Ectodermal cell (in vitro differentiated cells): ENCODE results near the gene RNGTT.

Experiments
- H3K27ac ChIP-seq: 2 replicates; pipeline ENCODE4 v1.7.0; 2013; ENCODE audit warnings: mild to moderate bottlenecking, low read depth, low read length; ENCODE audit not compliant: insufficient read depth, poor library complexity, severe bottlenecking
- H3K27me3 ChIP-seq: 2 replicates; pipeline ENCODE4 v1.7.0; 2013; ENCODE audit warnings: mild to moderate bottlenecking, low read length; ENCODE audit not compliant: insufficient read depth, control insufficient read depth, poor library complexity, severe bottlenecking
- H3K36me3 ChIP-seq: one replicate; pipeline ENCODE4 v1.7.0; 2013; ENCODE audit warnings: low read length; ENCODE audit not compliant: control insufficient read depth, insufficient read depth
- H3K4me1 ChIP-seq: one replicate; pipeline ENCODE4 v1.7.0; 2013; ENCODE audit warnings: low read length; ENCODE audit not compliant: control insufficient read depth, insufficient read depth
- H3K4me3 ChIP-seq: 2 replicates; pipeline ENCODE4 v1.7.0; 2013; ENCODE audit warnings: low read depth, low read length, control low read depth; ENCODE audit not compliant: insufficient read depth
- H3K9me3 ChIP-seq: 2 replicates; pipeline ENCODE4 v1.7.0; 2013; ENCODE audit warnings: mild to moderate bottlenecking, low read length, moderate library complexity; ENCODE audit not compliant: control insufficient read depth
- WGBS, 2 experiments: methylation state at CpG; one replicate each; pipeline ENCODE4 v1.1.7; 2013; ENCODE audit warnings: missing lambda C conversion rate in 2 of 2; 5-methylcytosine and 5-hydroxymethylcytosine counted together

Gene RNGTT

GRCh38 chr6:88567696-88568095, 395.7 kb downstream of the RNGTT start:
- 88 to 94% methylated on average over 1 to 2 of the region's 2 CpGs for WGBS, 2 experiments
- H3K4me3 ChIP-seq = no peak overlapping the region
- no peak overlapping the region for H3K27ac ChIP-seq
- H3K9me3 ChIP-seq = no peaks in the 10 kb centered on the region
- peaks cover 5% of the 10 kb centered on the region for H3K36me3 ChIP-seq
- H3K27me3 ChIP-seq = peaks cover 6% of the 10 kb centered on the region
- peaks cover 3% of the 10 kb centered on the region for H3K4me1 ChIP-seq

DNA sequence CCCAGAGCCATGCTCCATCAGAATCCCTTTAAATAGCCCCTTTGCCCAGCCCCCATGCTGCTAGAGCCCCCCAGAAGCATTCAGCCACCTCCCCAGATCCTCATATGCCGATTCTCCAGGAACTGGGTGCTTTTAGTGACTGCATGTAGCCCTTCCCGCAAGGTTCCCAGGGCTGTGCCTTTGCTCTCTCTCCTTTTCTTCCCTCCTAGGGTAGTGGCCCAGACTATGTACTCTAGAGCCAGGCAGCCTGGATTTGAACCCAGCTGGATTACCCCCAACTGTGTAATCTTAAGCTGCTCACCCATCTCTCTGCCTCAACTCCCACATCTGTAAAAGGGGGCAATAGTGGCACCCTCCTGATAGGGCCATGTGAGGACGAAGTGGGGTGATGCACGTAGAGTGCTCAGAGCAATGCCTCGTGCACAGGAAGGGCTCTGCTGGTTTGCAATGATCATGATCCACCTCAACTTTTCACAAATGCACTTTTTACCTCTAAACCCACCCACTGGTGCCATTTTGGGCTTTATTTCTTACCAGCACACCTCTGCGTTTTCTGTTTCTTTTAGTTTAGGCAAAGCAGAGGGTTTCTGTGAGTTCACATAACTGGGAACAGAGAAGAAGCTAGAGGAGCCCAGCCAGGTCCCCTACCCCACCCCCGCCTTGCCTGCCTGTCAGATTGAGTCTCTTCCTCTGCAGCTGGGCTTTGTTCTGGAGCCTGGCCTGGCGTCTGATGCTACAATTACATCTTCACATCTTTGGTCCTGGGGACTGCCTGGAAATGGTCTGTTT, 396.5 kb downstream of the RNGTT start:
- no peak overlapping the region for H3K27ac ChIP-seq
- H3K27me3 ChIP-seq = no peaks in the 10 kb centered on the region
- peaks cover 3% of the 10 kb centered on the region for H3K4me1 ChIP-seq
- peaks cover 5% of the 10 kb centered on the region for H3K36me3 ChIP-seq
- 72 to 80% methylated on average over 8 of the region's 8 CpGs for WGBS, 2 experiments
- no peaks in the 10 kb centered on the region for H3K9me3 ChIP-seq
- H3K4me3 ChIP-seq = no peak overlapping the region

- no peaks in the 10 kb centered on the region for H3K9me3 ChIP-seq
- peaks cover 5% of the 10 kb centered on the region for H3K36me3 ChIP-seq
- WGBS, 2 experiments = 85 to 87% methylated on average over 6 of the region's 6 CpGs
- H3K27me3 ChIP-seq = no peaks in the 10 kb centered on the region
- no peak overlapping the region for H3K4me3 ChIP-seq
- H3K4me1 ChIP-seq = peaks cover 3% of the 10 kb centered on the region
- H3K27ac ChIP-seq = no peak overlapping the region
These were observed 397.6 kb downstream of the RNGTT start for GRCh38 chr6:88565836-88566235.

- 79 to 86% methylated on average over 7 of the region's 7 CpGs for WGBS, 2 experiments
- Histone ChIP-seq H3K27me3 (no peaks in the 10 kb centered on the region), H3K36me3 (peaks cover 5% of the 10 kb centered on the region), H3K27ac (no peak overlapping the region), H3K4me1 (peaks cover 3% of the 10 kb centered on the region), H3K4me3 (no peak overlapping the region), H3K9me3 (no peaks in the 10 kb centered on the region)
These were observed 398.0 kb downstream of the RNGTT start for GRCh38 chr6:88565409-88565811.

DNA sequence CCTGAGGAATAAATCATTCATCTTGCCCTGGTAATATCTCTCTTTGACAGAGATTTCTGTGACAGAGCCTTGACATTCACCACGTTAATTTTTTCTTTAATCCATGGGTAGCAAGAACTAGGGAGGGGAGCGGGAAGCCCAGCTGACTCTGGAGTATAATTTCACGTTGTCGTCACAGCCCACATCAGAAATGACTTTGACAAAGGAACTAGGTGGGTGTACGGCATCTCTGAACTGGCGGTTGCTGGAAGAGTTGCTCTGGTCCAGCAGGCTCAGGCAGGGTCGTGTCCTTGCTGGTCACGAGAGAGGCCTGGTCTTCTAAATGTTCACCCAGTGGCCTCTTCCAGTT, 400.2 kb downstream of the RNGTT start:
- Histone ChIP-seq H3K4me3 (no peak overlapping the region), H3K27ac (no peak overlapping the region), H3K27me3 (no peaks in the 10 kb centered on the region), H3K9me3 (no peaks in the 10 kb centered on the region), H3K36me3 (no peaks in the 10 kb centered on the region), H3K4me1 (peaks cover 3% of the 10 kb centered on the region)
- 92 to 94% methylated on average over 8 of the region's 8 CpGs for WGBS, 2 experiments

DNA sequence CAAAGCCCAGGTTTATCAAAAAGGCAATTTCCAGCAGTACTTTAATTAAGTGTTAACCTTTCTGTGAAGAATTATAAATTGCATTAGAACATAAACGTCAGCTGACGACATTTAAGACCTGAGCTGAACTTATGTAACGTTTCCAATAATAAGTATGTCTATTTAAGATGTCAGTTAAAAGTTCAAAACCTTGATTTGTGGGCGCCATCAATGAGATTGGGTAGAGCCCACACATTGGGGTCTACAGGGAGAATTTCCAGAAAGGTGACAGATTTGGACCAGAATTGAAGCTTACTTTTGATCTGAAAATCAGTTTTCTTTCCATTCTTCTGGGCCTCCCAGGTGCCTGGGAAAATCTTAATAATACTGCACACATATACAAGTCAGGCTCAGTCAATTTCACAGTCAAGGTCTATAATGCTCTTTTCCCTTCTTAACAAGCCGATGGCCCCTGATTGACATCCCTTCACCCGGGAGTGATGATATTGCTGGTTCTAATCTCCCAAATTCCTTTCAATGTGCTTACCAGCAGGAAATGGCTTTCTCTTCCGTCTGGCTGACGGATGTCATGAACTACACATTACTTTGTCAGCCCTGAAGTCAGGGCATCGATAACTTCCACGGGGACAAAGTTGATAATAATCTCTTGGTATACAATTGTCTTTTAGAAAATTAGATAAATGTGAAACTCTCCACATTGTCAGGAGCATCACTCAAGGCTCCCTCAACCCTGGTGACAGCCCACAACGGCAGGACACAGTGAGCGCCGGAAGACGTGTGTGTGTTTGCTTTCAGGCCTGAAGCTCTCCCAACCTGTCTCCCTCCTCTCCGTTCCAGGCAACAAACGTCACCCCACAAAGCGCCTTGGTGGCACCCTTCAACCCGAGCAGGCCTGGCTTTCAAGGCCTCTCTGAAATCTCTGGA, 400.8 kb downstream of the RNGTT start:
- no peak overlapping the region for H3K4me3 ChIP-seq
- H3K27me3 ChIP-seq = no peaks in the 10 kb centered on the region
- H3K36me3 ChIP-seq = no peaks in the 10 kb centered on the region
- H3K27ac ChIP-seq = no peak overlapping the region
- peaks cover 3% of the 10 kb centered on the region for H3K4me1 ChIP-seq
- WGBS, 2 experiments = 93% methylated on average over 18 of the region's 18 CpGs
- H3K9me3 ChIP-seq = no peaks in the 10 kb centered on the region

- no peak overlapping the region for H3K27ac ChIP-seq
- WGBS, 2 experiments = 86 to 88% methylated on average over 1 of the region's 1 CpG
- no peaks in the 10 kb centered on the region for H3K27me3 ChIP-seq
- no peaks in the 10 kb centered on the region for H3K36me3 ChIP-seq
- peaks cover 3% of the 10 kb centered on the region for H3K4me1 ChIP-seq
- H3K9me3 ChIP-seq = no peaks in the 10 kb centered on the region
- no peak overlapping the region for H3K4me3 ChIP-seq
These were observed 401.5 kb downstream of the RNGTT start for GRCh38 chr6:88561954-88562315.

DNA sequence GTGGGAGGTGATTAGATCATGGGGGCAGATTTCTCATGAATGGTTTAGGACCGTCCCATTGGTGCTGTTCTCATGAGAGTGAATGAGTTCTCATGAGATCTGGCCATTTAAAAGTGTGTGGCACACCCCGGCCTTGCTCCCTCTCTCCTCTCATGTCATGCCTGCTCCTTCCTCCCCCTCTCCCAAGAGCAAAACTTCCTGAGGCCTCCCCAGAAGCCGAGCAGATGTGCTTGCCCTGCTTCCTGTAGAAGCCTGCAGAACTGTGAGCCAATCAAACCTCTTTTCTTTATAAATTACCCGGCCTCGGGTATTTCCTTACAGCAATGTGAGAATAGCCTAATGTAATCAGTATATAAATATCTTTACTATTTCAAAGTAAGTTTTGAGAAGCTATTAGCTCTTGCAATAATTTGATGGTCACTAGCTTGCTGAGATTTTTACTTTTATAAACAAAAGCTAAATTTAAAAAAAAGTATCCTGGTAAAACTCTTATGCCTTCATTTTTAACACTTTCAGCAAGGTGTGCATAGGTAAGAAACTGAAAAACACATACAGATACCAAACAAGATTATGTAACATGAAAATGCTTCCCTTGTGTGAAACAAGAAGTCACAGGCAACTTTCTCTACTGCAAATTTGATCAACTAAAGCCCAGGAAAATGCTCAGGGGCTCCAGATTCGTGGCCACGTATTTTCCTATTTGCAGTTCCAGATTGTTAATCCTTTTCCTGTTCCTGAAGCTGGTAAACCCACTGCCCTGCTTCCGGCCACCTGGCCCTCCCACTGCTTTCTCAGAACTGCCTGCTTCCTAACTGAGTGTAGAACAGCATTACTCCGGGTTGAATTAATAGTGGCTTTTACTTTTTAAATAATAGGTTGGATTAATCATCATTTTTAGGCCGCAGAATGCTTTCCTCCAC, 402.1 kb downstream of the RNGTT start:
- Histone ChIP-seq H3K27ac (no peak overlapping the region), H3K9me3 (no peaks in the 10 kb centered on the region), H3K4me3 (no peak overlapping the region), H3K27me3 (no peaks in the 10 kb centered on the region), H3K36me3 (no peaks in the 10 kb centered on the region), H3K4me1 (peaks cover 3% of the 10 kb centered on the region)
- WGBS, 2 experiments = 88 to 91% methylated on average over 8 to 10 of the region's 10 CpGs
